ENCODE data around the gene FGD3. TPM values are rescaled to one million over a fixed set of nuclear protein-coding genes. Genes with fewer than 3 reads are reported as not detected.

The FGD3 gene
- total and polyA plus RNA-seq, 2 of the 8 experiments (the other 6 are each of a cell fraction or from before 2014, with no cell fraction given), result 1.4 to 1.9 TPM

Other genes with a start within 250 kb of the FGD3 start
- gene BICD2, start 182.7 kb upstream of the FGD3 start, total RNA-seq (2021; fragmentation: NEBNext Ultra II Directional; extraction: Animal tissue kit (Norgen Biotek cat#: 25700)), result 22.8 and 22.9 TPM in 2 replicates
- 6.6 and 9.7 TPM in 2 replicates for gene BICD2, start 182.7 kb upstream of the FGD3 start, polyA plus RNA-seq (2011; rRNA removed)
- gene ZNF484, start 69.5 kb upstream of the FGD3 start, total RNA-seq (2021; fragmentation: NEBNext Ultra II Directional; extraction: Animal tissue kit (Norgen Biotek cat#: 25700)), result 11.5 and 11.8 TPM in 2 replicates
- 0.55 and 1.3 TPM in 2 replicates for gene ZNF484, start 69.5 kb upstream of the FGD3 start, polyA plus RNA-seq (2011; rRNA removed)
- gene SUSD3, start 111.2 kb downstream of the FGD3 start, total RNA-seq (2021; fragmentation: NEBNext Ultra II Directional; extraction: Animal tissue kit (Norgen Biotek cat#: 25700)), result 5.5 and 6.2 TPM in 2 replicates
- gene SUSD3, start 111.2 kb downstream of the FGD3 start, polyA plus RNA-seq (2011; rRNA removed), result 35.4 and 36.0 TPM in 2 replicates
- gene CARD19, start 148.7 kb downstream of the FGD3 start, total RNA-seq (2021; fragmentation: NEBNext Ultra II Directional; extraction: Animal tissue kit (Norgen Biotek cat#: 25700)), result 21.2 and 27.7 TPM in 2 replicates
- gene CARD19, start 148.7 kb downstream of the FGD3 start, polyA plus RNA-seq (2011; rRNA removed), result 112 and 144 TPM in 2 replicates
- 28.2 TPM in 2 replicates for gene NINJ1, start 186.7 kb downstream of the FGD3 start, total RNA-seq (2021; fragmentation: NEBNext Ultra II Directional; extraction: Animal tissue kit (Norgen Biotek cat#: 25700))
- 65.6 and 88.0 TPM in 2 replicates for gene NINJ1, start 186.7 kb downstream of the FGD3 start, polyA plus RNA-seq (2011; rRNA removed)
- gene WNK2, start 236.6 kb downstream of the FGD3 start, total RNA-seq (2021; fragmentation: NEBNext Ultra II Directional; extraction: Animal tissue kit (Norgen Biotek cat#: 25700)), result 87.2 and 89.2 TPM in 2 replicates
- 12.0 and 20.6 TPM in 2 replicates for gene WNK2, start 236.6 kb downstream of the FGD3 start, polyA plus RNA-seq (2011; rRNA removed)

Data from H1 (cell line).